Keratinocyte (primary cell): ENCODE data around the gene SPHK2. TPM values are rescaled to one million over a fixed set of nuclear protein-coding genes. Genes with fewer than 3 reads are reported as not detected.

Experiments
- DNase-seq: peaks from one replicate; pipeline ENCODE4 v3.0.0-alpha.2; 2011; ENCODE audit warnings: low read depth, missing footprints, low spot score
- FAIRE-seq: peaks from 2 replicates; lab custom pipeline; 2011; peaks lifted over from hg19 to GRCh38; lab: Jason Lieb, UNC
- H2AFZ ChIP-seq: 2 replicates; pipeline ENCODE4 v1.6.0; 2012; ENCODE audit warnings: low read length, control low read depth, inconsistent platforms; ENCODE audit not compliant: control insufficient read depth
- H3K27ac ChIP-seq: 2 replicates; pipeline ENCODE4 v1.5.1; 2011; ENCODE audit warnings: low read length; ENCODE audit not compliant: control insufficient read depth, insufficient read depth
- H3K27me3 ChIP-seq: 3 replicates; pipeline ENCODE4 v1.6.0; 2011; ENCODE audit warnings: low read length; ENCODE audit not compliant: control insufficient read depth, insufficient read depth; ENCODE audit errors: extremely low read depth
- H3K36me3 ChIP-seq, 2 experiments: 2 replicates in 1 of 2; 3 replicates in 1 of 2; pipeline ENCODE4 v1.5.1; 2011; ENCODE audit warnings: low read length in 2 of 2, mild to moderate bottlenecking in 1 of 2; ENCODE audit not compliant: control insufficient read depth in 2 of 2, insufficient read depth in 2 of 2; ENCODE audit errors: extremely low read depth in 1 of 2
- H3K4me1 ChIP-seq: 3 replicates; pipeline ENCODE4 v1.5.1; 2011; ENCODE audit warnings: low read length; ENCODE audit not compliant: control insufficient read depth, insufficient read depth; ENCODE audit errors: extremely low read depth
- H3K4me2 ChIP-seq: 3 replicates; pipeline ENCODE4 v1.6.0; 2011; ENCODE audit warnings: low read depth, low read length; ENCODE audit not compliant: control insufficient read depth, insufficient read depth; ENCODE audit errors: extremely low read depth
- H3K4me3 ChIP-seq, 3 experiments: fragments of 200-600 bp in 1 of 3; sonication (generic) in 1 of 3; 2 replicates in 2 of 3; 3 replicates in 1 of 3; pipeline ENCODE4 v1.5.1; 2011 to 2016; ENCODE audit warnings: low read length in 3 of 3, mild to moderate bottlenecking in 3 of 3, control low read depth in 2 of 3, inconsistent platforms in 1 of 3, low read depth in 1 of 3, mixed read lengths in 1 of 3, mixed run types in 1 of 3, moderate library complexity in 1 of 3; ENCODE audit not compliant: control insufficient read depth in 2 of 3, insufficient read depth in 2 of 3; ENCODE audit errors: extremely low read depth in 1 of 3
- H3K79me2 ChIP-seq: 2 replicates; pipeline ENCODE4 v1.6.0; 2012; ENCODE audit warnings: low read length; ENCODE audit not compliant: control insufficient read depth, insufficient read depth
- H3K9ac ChIP-seq: 3 replicates; pipeline ENCODE4 v1.6.0; 2011; ENCODE audit warnings: low read length; ENCODE audit not compliant: control insufficient read depth, insufficient read depth; ENCODE audit errors: extremely low read depth
- H3K9me1 ChIP-seq: 3 replicates; pipeline ENCODE4 v1.6.0; 2011; ENCODE audit warnings: low read length; ENCODE audit not compliant: control insufficient read depth, insufficient read depth; ENCODE audit errors: extremely low read depth
- H3K9me3 ChIP-seq: 2 replicates; pipeline ENCODE4 v1.5.1; 2012; ENCODE audit warnings: low read depth, low read length; ENCODE audit not compliant: control insufficient read depth
- H4K20me1 ChIP-seq: 3 replicates; pipeline ENCODE4 v1.6.0; 2011; ENCODE audit warnings: low read length; ENCODE audit not compliant: control insufficient read depth, insufficient read depth; ENCODE audit errors: extremely low read depth
- EZH2 ChIP-seq: IDR thresholded peaks from one replicate; pipeline ENCODE4 v1.6.1; 2012; ENCODE audit warnings: inconsistent platforms, mild to moderate bottlenecking, low read length, moderate library complexity
- dilution Hi-C: fragments of 300-500 bp; cut with MboI; formaldehyde crosslinking; loops from one replicate; pipeline ENCODE4 v1.7.0; 2020; ENCODE audit warnings: low sequenced_read_pairs; ENCODE audit not compliant: extremely low pct_ligation_motif_present
- polyA minus RNA-seq, 3 experiments: library from RNA; depleted of rRNA, polyadenylated mRNA; stranded (reverse); fragments of >200 nt; gene quantifications; 1 replicate in 1 of 3; 2 replicates in 1 of 3; 3 replicates in 1 of 3; pipeline ENCODE4 v1.2.3, GENCODE V29; 2011
- polyA plus RNA-seq, 5 experiments: library from polyadenylated mRNA; depleted of rRNA in 3 of 5; stranded (reverse) in 3 of 5; stranded (forward) in 1 of 5; unstranded in 1 of 5; fragments of >200 nt; gene quantifications; 1 replicate in 1 of 5; 2 replicates in 3 of 5; 3 replicates in 1 of 5; pipeline versions ENCODE4 v1.2.1 to v1.2.3, GENCODE V29; 2011 to 2012; ENCODE audit warnings: missing spikeins in 2 of 5, low read depth in 1 of 5, low replicate concordance in 1 of 5
- TF ChIP-seq, protein P1 (sequence below), 3 experiments: IDR thresholded peaks in 1 of 3; conservative IDR thresholded peaks in 1 of 3; optimal IDR thresholded peaks in 1 of 3; 2 replicates in 2 of 3; 3 replicates in 1 of 3; pipeline versions ENCODE3 to v1.5.1; 2011; ENCODE audit warnings: low read length in 3 of 3, mild to moderate bottlenecking in 3 of 3, moderate library complexity in 2 of 3, control low read depth in 1 of 3, inconsistent platforms in 1 of 3; ENCODE audit not compliant: insufficient read depth in 2 of 3; ENCODE audit errors: extremely low read depth in 1 of 3

The SPHK2 gene
- polyA plus RNA-seq (2.8 to 3.8 TPM (median 3.4 TPM) in 3 replicates), polyA minus RNA-seq (4.0 to 7.1 TPM (median 4.4 TPM) in 3 replicates)
- polyA plus RNA-seq (2011; ENCODE audit: low read depth) = 1.1 TPM
- polyA plus RNA-seq (2011; cell fraction: cytosol; rRNA removed) = 1.6 and 4.5 TPM in 2 replicates
- 8.2 and 10.9 TPM in 2 replicates for polyA plus RNA-seq (2011; cell fraction: nucleus; rRNA removed)
- polyA plus RNA-seq (2012; ENCODE audit: low replicate concordance) = 2.2 and 6.7 TPM in 2 replicates
- 5.8 TPM for polyA minus RNA-seq (2011; cell fraction: cytosol; rRNA and poly(A)+ RNA removed)
- polyA minus RNA-seq (2011; cell fraction: nucleus; rRNA and poly(A)+ RNA removed) = 5.1 and 5.2 TPM in 2 replicates

GRCh38 chr19:48618916-48619691, at the start of gene SPHK2, which contains the start of gene RPL18:
TSS of gene SPHK2 (plus strand) at chr19:48619506. CDS start at chr19:48620515, 1,009 bp downstream.
TSS of gene RPL18 (minus strand) at chr19:48619178. CDS start at chr19:48619143, 35 bp downstream.
- H4K20me1 ChIP-seq = peaks cover 32% of the 10 kb centered on the region
- peak within 1 kb of the TSS; percentile 83 to 91 (median 87) for H3K4me3 ChIP-seq
- peaks cover 20 to 40% of the 10 kb centered on the region in 2 experiments for H3K36me3 ChIP-seq
- FAIRE-seq (peak; percentile 73), DNase-seq (peak; percentile 94)
- TF ChIP-seq, protein P1, sequence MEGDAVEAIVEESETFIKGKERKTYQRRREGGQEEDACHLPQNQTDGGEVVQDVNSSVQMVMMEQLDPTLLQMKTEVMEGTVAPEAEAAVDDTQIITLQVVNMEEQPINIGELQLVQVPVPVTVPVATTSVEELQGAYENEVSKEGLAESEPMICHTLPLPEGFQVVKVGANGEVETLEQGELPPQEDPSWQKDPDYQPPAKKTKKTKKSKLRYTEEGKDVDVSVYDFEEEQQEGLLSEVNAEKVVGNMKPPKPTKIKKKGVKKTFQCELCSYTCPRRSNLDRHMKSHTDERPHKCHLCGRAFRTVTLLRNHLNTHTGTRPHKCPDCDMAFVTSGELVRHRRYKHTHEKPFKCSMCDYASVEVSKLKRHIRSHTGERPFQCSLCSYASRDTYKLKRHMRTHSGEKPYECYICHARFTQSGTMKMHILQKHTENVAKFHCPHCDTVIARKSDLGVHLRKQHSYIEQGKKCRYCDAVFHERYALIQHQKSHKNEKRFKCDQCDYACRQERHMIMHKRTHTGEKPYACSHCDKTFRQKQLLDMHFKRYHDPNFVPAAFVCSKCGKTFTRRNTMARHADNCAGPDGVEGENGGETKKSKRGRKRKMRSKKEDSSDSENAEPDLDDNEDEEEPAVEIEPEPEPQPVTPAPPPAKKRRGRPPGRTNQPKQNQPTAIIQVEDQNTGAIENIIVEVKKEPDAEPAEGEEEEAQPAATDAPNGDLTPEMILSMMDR (optimal IDR thresholded peaks at IDR 0.05 in 1 of 3, IDR thresholded peaks at IDR 0.05 in 1 of 3, conservative IDR thresholded peaks at IDR 0.05 in 1 of 3; ENCODE audit: extremely low read depth in 1 of 3, insufficient read depth in 2 of 3, low read length in 3 of 3) = no peak
- no peak for TF ChIP-seq EZH2
- H3K4me1 ChIP-seq = peaks cover 47% of the 10 kb centered on the region
- dilution Hi-C loops = no loop called here
- peaks cover 5% of the 10 kb centered on the region for H3K9me1 ChIP-seq
- no peaks in the 10 kb centered on the region for H3K27me3 ChIP-seq
- peak within 1 kb of the TSS; percentile 98 for H3K9ac ChIP-seq
- peak within 1 kb of the TSS; percentile 95 for H3K4me2 ChIP-seq
- H3K27ac ChIP-seq = peak within 1 kb of the TSS; percentile 88
- no peaks in the 10 kb centered on the region for H3K9me3 ChIP-seq
- peak within 1 kb of the TSS; percentile 82 for H2AFZ ChIP-seq
- peaks cover 39% of the 10 kb centered on the region for H3K79me2 ChIP-seq

DNA sequence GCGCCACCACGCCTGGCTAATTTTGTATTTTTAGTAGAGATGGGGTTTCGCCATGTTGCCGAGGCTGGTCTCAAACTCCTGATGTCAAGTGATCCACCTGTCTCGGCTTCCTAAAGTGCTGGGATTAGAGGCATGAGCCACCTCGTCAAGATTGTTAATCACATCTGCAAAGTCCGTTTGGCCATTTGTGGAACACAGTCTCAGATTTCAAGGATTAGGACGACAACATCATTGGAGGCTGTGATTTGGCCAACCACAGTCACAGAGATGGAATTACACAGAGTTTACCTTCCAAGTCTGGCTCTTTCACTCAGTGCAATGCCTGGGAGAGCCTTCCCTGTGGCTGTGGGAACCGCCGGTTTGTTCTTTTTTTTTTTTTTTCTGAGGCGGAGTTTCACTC, 49.5 kb upstream of the SPHK2 start:
- no peaks in the 10 kb centered on the region for H4K20me1 ChIP-seq
- H3K9me3 ChIP-seq = no peaks in the 10 kb centered on the region
- H3K4me1 ChIP-seq = peaks cover 15% of the 10 kb centered on the region
- H3K79me2 ChIP-seq = no peaks in the 10 kb centered on the region
- no peaks in the 10 kb centered on the region for H3K27me3 ChIP-seq
- H3K4me2 ChIP-seq = no peak overlapping the region
- no peak for TF ChIP-seq EZH2
- TF ChIP-seq, protein P1 (optimal IDR thresholded peaks at IDR 0.05 in 1 of 3, IDR thresholded peaks at IDR 0.05 in 1 of 3, conservative IDR thresholded peaks at IDR 0.05 in 1 of 3; ENCODE audit: extremely low read depth in 1 of 3, insufficient read depth in 2 of 3, low read length in 3 of 3) = no peak
- no peaks in the 10 kb centered on the region for H3K9me1 ChIP-seq
- DNase-seq = no peak
- no peaks in the 10 kb centered on the region for H3K36me3 ChIP-seq
- H3K27ac ChIP-seq = no peak overlapping the region
- H3K4me3 ChIP-seq = no peak overlapping the region
- FAIRE-seq = no peak
- no peak overlapping the region for H3K9ac ChIP-seq
- dilution Hi-C loops = no loop called here
- no peak overlapping the region for H2AFZ ChIP-seq
